ENCODE results near the gene GNPDA1. TPM values are rescaled to one million over a fixed set of nuclear protein-coding genes. Genes with fewer than 3 reads are reported as not detected.
"Not testable (repeated sequence)": the region's sequence is repeated elsewhere in the genome, so short reads cannot be mapped to it uniquely, and the experiment has no call there.

Gene GNPDA1
- polyA plus RNA-seq (2012; ENCODE audit: missing spikeins) = 14.4 TPM

DNA sequence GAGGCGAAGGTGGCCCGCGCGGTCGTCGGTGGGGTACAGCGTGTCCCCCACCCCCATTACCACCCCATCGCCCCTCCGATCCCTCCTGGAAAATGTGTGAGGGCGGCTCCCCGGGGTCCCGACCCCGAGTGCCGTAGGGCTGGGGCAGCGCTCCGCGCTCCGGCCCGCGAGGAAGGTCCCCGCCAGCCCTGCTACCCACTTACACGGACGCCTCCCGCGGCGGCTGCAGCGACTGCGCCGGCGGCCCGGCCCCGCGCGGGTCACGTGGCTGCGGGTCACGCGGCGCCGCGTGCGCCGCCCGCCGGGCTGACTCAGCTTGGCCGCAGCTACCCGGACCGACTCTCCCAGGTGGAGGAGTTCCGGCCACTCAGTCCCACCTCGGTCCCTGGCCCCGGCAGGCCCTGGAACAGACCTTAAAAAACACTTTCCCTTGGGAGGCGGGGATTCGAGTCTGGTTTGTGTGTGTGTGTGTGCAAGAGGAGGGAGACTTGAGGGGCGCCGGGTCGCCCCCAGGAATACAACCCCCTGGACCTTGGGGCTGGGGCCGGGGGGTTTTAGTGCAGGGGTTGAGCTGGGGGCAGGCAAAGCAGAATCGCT is at the start of gene GNPDA1:
GNPDA1 (minus strand) TSS at position 236 of the 597 bp plus-strand sequence. CDS start 992 bp downstream, outside the sequence.
- TF ChIP-seq TAF1 (IDR thresholded peaks at IDR 0.05; ENCODE audit: borderline replicate concordance, low read depth, low read length) = peak; percentile 29; the same call in 1 of the 2 replicates
- TF ChIP-seq POLR2A (IDR thresholded peaks at IDR 0.05; ENCODE audit: low read depth, low read length) = peak; percentile 43; the same call in 1 of the 2 replicates
- TF ChIP-seq POLR2AphosphoS5 (IDR thresholded peaks at IDR 0.05; ENCODE audit: low read depth, low read length) = no peak
- peak; percentile 77 for DNase-seq (ENCODE audit: insufficient read length)
- peak; percentile 83 for FAIRE-seq

GRCh38 chr5:142059304-142059940 is 46.6 kb upstream of the GNPDA1 start:
- no peak for DNase-seq (ENCODE audit: insufficient read length)
- no peak for FAIRE-seq
- TF ChIP-seq POLR2AphosphoS5 (IDR thresholded peaks at IDR 0.05; ENCODE audit: low read depth, low read length) (no peak), TAF1 (IDR thresholded peaks at IDR 0.05; ENCODE audit: borderline replicate concordance, low read depth, low read length) (no peak), POLR2A (IDR thresholded peaks at IDR 0.05; ENCODE audit: low read depth, low read length) (no peak)

GRCh38 chr5:142057697-142058056 is 44.9 kb upstream of the GNPDA1 start:
- DNase-seq (ENCODE audit: insufficient read length) (no peak), FAIRE-seq (no peak)
- TF ChIP-seq POLR2AphosphoS5 (IDR thresholded peaks at IDR 0.05; ENCODE audit: low read depth, low read length) (no peak), POLR2A (IDR thresholded peaks at IDR 0.05; ENCODE audit: low read depth, low read length) (no peak), TAF1 (IDR thresholded peaks at IDR 0.05; ENCODE audit: borderline replicate concordance, low read depth, low read length) (no peak)

GRCh38 chr5:142056816-142057696 is 44.2 kb upstream of the GNPDA1 start:
- FAIRE-seq (no peak), DNase-seq (ENCODE audit: insufficient read length) (no peak)
- no peak for TF ChIP-seq TAF1 (IDR thresholded peaks at IDR 0.05; ENCODE audit: borderline replicate concordance, low read depth, low read length)
- TF ChIP-seq POLR2AphosphoS5 (IDR thresholded peaks at IDR 0.05; ENCODE audit: low read depth, low read length) = no peak
- TF ChIP-seq POLR2A (IDR thresholded peaks at IDR 0.05; ENCODE audit: low read depth, low read length) = no peak

DNA sequence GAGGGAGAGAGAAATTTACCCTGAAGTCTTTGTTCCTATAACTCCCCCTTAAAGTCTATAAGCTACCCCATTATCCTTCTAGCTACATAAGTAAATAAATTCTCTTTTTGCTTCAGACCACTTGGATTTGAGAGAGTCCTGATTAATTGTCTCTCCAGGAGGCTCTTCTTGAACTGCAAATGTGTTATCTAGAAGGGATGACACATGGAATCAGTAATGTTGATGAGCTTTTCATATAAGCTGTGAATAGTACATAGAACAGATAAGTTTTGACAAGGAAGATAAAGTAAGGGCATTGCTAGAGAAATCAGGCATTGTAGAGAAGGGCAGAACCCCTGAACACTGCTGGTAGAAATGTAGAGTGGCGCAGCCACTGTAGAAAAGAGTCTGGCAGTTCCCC is 42.5 kb upstream of the GNPDA1 start:
- no peak for TF ChIP-seq TAF1 (IDR thresholded peaks at IDR 0.05; ENCODE audit: borderline replicate concordance, low read depth, low read length)
- no peak for TF ChIP-seq POLR2A (IDR thresholded peaks at IDR 0.05; ENCODE audit: low read depth, low read length)
- no peak for TF ChIP-seq POLR2AphosphoS5 (IDR thresholded peaks at IDR 0.05; ENCODE audit: low read depth, low read length)
- no peak for FAIRE-seq
- DNase-seq (ENCODE audit: insufficient read length) = no peak

GRCh38 chr5:142053426-142054151 is 40.8 kb upstream of the GNPDA1 start:
- DNase-seq (ENCODE audit: insufficient read length) (no peak), FAIRE-seq (no peak)
- TF ChIP-seq TAF1 (IDR thresholded peaks at IDR 0.05; ENCODE audit: borderline replicate concordance, low read depth, low read length) = no peak
- no peak for TF ChIP-seq POLR2AphosphoS5 (IDR thresholded peaks at IDR 0.05; ENCODE audit: low read depth, low read length)
- no peak for TF ChIP-seq POLR2A (IDR thresholded peaks at IDR 0.05; ENCODE audit: low read depth, low read length)

GRCh38 chr5:142052026-142052425 is 39.2 kb upstream of the GNPDA1 start:
- DNase-seq (ENCODE audit: insufficient read length); FAIRE-seq: not testable (repeated sequence)

- no peak for FAIRE-seq
- no peak for DNase-seq (ENCODE audit: insufficient read length)
- no peak for TF ChIP-seq POLR2A (IDR thresholded peaks at IDR 0.05; ENCODE audit: low read depth, low read length)
- TF ChIP-seq POLR2AphosphoS5 (IDR thresholded peaks at IDR 0.05; ENCODE audit: low read depth, low read length) = no peak
- no peak for TF ChIP-seq TAF1 (IDR thresholded peaks at IDR 0.05; ENCODE audit: borderline replicate concordance, low read depth, low read length)
These were observed 35.4 kb upstream of the GNPDA1 start for GRCh38 chr5:142048272-142048671.

- TF ChIP-seq TAF1 (IDR thresholded peaks at IDR 0.05; ENCODE audit: borderline replicate concordance, low read depth, low read length) (no peak), POLR2A (IDR thresholded peaks at IDR 0.05; ENCODE audit: low read depth, low read length) (no peak), POLR2AphosphoS5 (IDR thresholded peaks at IDR 0.05; ENCODE audit: low read depth, low read length) (no peak)
- FAIRE-seq (no peak), DNase-seq (ENCODE audit: insufficient read length) (no peak)
These were observed 33.4 kb upstream of the GNPDA1 start for GRCh38 chr5:142046191-142046590.

DNA sequence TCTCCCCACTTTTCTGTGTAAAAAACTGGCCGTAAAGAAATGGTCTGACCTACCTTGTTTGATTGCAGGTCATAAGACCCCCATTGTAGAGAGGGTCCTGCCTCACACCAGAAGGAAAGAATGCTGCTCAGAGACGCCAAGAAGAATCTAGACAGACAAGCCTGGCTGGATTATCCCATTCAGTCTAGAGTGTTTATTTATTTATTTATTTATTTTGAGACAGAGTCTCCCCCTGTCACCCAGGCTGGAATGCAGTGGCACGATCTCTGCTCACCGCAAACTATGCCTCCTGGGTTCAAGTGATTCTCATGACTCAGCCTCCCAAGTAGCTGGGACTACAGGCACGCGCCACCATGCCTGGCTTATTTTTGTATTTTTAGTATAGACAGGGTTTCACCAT is 28.1 kb upstream of the GNPDA1 start:
- not testable (repeated sequence) for FAIRE-seq; DNase-seq (ENCODE audit: insufficient read length)

DNA sequence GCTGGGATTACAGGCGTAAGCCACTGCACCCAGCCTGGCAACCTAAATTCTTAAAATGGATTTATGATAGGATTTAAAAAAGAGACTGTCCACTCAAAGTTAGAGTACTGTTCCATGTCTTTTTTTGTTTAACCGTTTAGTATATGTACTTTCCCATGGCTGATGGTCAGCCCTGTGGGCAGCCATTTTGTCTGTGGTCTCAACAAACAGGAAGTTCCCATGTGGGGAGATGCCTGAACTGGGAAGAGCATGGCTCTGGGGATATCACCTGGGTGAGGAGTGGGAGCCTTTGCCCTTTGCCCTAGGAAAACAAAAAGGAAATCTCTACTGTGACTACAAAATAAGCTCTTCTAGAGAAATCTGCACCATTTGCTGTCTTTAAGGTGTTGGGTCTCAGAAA is 27.5 kb upstream of the GNPDA1 start:
- FAIRE-seq (no peak), DNase-seq (ENCODE audit: insufficient read length) (no peak)
- TF ChIP-seq POLR2AphosphoS5 (IDR thresholded peaks at IDR 0.05; ENCODE audit: low read depth, low read length) (no peak), POLR2A (IDR thresholded peaks at IDR 0.05; ENCODE audit: low read depth, low read length) (no peak), TAF1 (IDR thresholded peaks at IDR 0.05; ENCODE audit: borderline replicate concordance, low read depth, low read length) (no peak)
